Measurements from ENCODE around the gene G6PD.
"Not testable (repeated sequence)": the region's sequence is repeated elsewhere in the genome, so short reads cannot be mapped to it uniquely, and the experiment has no call there.

The G6PD gene

GRCh38 chrX:154542723-154543424 is 3.8 kb downstream of the G6PD start:
- DNase-seq (ENCODE audit: low spot score), result peak; percentile 77

- DNase-seq (ENCODE audit: low spot score), result peak; percentile 94
These were observed 4.5 kb downstream of the G6PD start for GRCh38 chrX:154541896-154542722.

GRCh38 chrX:154541589-154541895 is 5.1 kb downstream of the G6PD start:
- DNase-seq (ENCODE audit: low spot score), result no peak

- DNase-seq (ENCODE audit: low spot score), result no peak
These were observed 5.6 kb downstream of the G6PD start for GRCh38 chrX:154540897-154541535.

- not testable (repeated sequence) for DNase-seq (ENCODE audit: low spot score)
These were observed 6.3 kb downstream of the G6PD start for GRCh38 chrX:154540365-154540764.

GRCh38 chrX:154539077-154539476 is 7.6 kb downstream of the G6PD start:
- no peak for DNase-seq (ENCODE audit: low spot score)

- no peak for DNase-seq (ENCODE audit: low spot score)
These were observed 10.8 kb downstream of the G6PD start for GRCh38 chrX:154535892-154536291.

GRCh38 chrX:154534526-154535322 is 11.9 kb downstream of the G6PD start:
- peak; percentile 89 for DNase-seq (ENCODE audit: low spot score)

GRCh38 chrX:154532690-154533089 is 14.0 kb downstream of the G6PD start:
- DNase-seq (ENCODE audit: low spot score), result no peak

GRCh38 chrX:154531626-154532025 is 15.0 kb downstream of the G6PD start:
- DNase-seq (ENCODE audit: low spot score), result no peak

GRCh38 chrX:154530286-154530685 is 16.4 kb downstream of the G6PD start:
- DNase-seq (ENCODE audit: low spot score), result no peak

- DNase-seq (ENCODE audit: low spot score), result no peak
These were observed 17.4 kb downstream of the G6PD start for GRCh38 chrX:154529206-154529612.

GRCh38 chrX:154526901-154527675 is 19.6 kb downstream of the G6PD start:
- DNase-seq (ENCODE audit: low spot score), result peak; percentile 77

- no peak for DNase-seq (ENCODE audit: low spot score)
These were observed 20.8 kb downstream of the G6PD start for GRCh38 chrX:154525606-154526490.

- no peak for DNase-seq (ENCODE audit: low spot score)
These were observed 27.3 kb downstream of the G6PD start for GRCh38 chrX:154519389-154519788.

GRCh38 chrX:154517101-154517781 is 29.4 kb downstream of the G6PD start:
- DNase-seq (ENCODE audit: low spot score), result no peak

- DNase-seq (ENCODE audit: low spot score), result no peak
These were observed 30.0 kb downstream of the G6PD start for GRCh38 chrX:154516656-154517100.

GRCh38 chrX:154515966-154516655 is 30.5 kb downstream of the G6PD start, which contains the start of gene FAM3A:
Gene FAM3A (minus strand): TSS chrX:154516232. CDS start chrX:154515772, 460 bp downstream.
- DNase-seq (ENCODE audit: low spot score), result peak; percentile 93
